Measurements from ENCODE around the gene KCTD12. TPM values are rescaled to one million over a fixed set of nuclear protein-coding genes. Genes with fewer than 3 reads are reported as not detected.

Gene KCTD12
- polyA plus RNA-seq, 3 donors = 30.9 to 67.1 (median 31.2) TPM

DNA sequence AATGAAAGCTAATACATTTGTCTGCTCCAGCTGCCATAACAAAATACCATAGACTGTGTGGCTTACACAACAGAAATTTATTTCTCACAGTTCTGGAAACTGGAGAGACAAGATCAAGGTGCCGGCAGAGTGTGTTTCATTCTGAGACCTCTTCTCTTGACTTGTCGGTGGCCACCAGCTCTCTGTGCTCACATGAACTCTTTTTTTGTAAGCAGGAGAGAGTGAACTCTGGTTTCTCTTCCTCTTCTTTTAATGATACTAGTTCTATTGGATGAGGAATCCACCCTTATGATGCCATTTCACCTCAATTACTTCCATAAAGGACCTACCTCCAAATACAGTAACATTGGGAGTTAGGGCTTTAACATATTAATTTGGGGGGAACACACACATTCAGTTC is 11.7 kb downstream of the KCTD12 start:
- Histone ChIP-seq H3K4me1 (ENCODE audit: control insufficient read depth in 1 of 2, insufficient read depth in 2 of 2, low read length in 2 of 2) (peaks cover 31 to 56% of the 10 kb centered on the region in 2 donors), H3K27me3 (ENCODE audit: control insufficient read depth in 2 of 2, insufficient read depth in 2 of 2, low read length in 2 of 2) (no peaks in the 10 kb centered on the region), H3K4me3 (replicated peaks in 1 of 3; ENCODE audit: low read depth in 2 of 3, low read length in 3 of 3) (peak overlapping the region in 2 of 3 experiments; percentile 27 to 48), H3K9ac (ENCODE audit: insufficient read depth, low read length, poor library complexity, severe bottlenecking) (peak overlapping the region; percentile 25), H3K36me3 (replicated peaks in 1 of 2; ENCODE audit: control insufficient read depth in 1 of 2, insufficient read depth in 2 of 2, low read length in 2 of 2) (no peaks in the 10 kb centered on the region), H3K27ac (ENCODE audit: low read depth in 1 of 2, low read length in 2 of 2) (peak overlapping the region in 1 of 2 donors; percentile 73), H3K4me2 (replicated peaks; ENCODE audit: extremely low read depth, low read length, poor library complexity, severe bottlenecking) (peak overlapping the region; percentile 61), H3K79me2 (ENCODE audit: insufficient read depth, low read length) (peaks cover 21% of the 10 kb centered on the region), H3K9me3 (replicated peaks in 1 of 2; ENCODE audit: control insufficient read depth in 1 of 2, insufficient read depth in 1 of 2, low read length in 2 of 2) (no peaks in the 10 kb centered on the region), H2AFZ (ENCODE audit: insufficient read depth, low read depth, low read length, poor library complexity, severe bottlenecking) (peak overlapping the region; percentile 49), H4K20me1 (ENCODE audit: insufficient read depth, low read length) (no peaks in the 10 kb centered on the region)
- H3K4me3 Mint-ChIP-seq = peak overlapping the region; percentile 52 to 88
- peaks cover 49% of the 10 kb centered on the region for H3K4me1 Mint-ChIP-seq
- peak overlapping the region; percentile 84 to 91 (median 89) for H3K27ac Mint-ChIP-seq
- H3K36me3 Mint-ChIP-seq = peaks cover 11 to 12% of the 10 kb centered on the region in 2 donors
- H3K27me3 Mint-ChIP-seq (ENCODE audit: low read depth in 3 of 3) = no peaks in the 10 kb centered on the region
- DNase-seq = peak; percentile 52 to 75 (median 66)
- no CpG with 5 or more reads among the region's 2 CpGs for WGBS (ENCODE audit: insufficient coverage)
- intact Hi-C loops (cut with micrococcal nuclease) = no loop called here
- TF ChIP-seq, protein P1, sequence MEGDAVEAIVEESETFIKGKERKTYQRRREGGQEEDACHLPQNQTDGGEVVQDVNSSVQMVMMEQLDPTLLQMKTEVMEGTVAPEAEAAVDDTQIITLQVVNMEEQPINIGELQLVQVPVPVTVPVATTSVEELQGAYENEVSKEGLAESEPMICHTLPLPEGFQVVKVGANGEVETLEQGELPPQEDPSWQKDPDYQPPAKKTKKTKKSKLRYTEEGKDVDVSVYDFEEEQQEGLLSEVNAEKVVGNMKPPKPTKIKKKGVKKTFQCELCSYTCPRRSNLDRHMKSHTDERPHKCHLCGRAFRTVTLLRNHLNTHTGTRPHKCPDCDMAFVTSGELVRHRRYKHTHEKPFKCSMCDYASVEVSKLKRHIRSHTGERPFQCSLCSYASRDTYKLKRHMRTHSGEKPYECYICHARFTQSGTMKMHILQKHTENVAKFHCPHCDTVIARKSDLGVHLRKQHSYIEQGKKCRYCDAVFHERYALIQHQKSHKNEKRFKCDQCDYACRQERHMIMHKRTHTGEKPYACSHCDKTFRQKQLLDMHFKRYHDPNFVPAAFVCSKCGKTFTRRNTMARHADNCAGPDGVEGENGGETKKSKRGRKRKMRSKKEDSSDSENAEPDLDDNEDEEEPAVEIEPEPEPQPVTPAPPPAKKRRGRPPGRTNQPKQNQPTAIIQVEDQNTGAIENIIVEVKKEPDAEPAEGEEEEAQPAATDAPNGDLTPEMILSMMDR (IDR thresholded peaks at IDR 0.05) = no peak
- H3K9me3 Mint-ChIP-seq = peaks cover 0 to 2% (median 0%) of the 10 kb centered on the region in 7 donors

DNA sequence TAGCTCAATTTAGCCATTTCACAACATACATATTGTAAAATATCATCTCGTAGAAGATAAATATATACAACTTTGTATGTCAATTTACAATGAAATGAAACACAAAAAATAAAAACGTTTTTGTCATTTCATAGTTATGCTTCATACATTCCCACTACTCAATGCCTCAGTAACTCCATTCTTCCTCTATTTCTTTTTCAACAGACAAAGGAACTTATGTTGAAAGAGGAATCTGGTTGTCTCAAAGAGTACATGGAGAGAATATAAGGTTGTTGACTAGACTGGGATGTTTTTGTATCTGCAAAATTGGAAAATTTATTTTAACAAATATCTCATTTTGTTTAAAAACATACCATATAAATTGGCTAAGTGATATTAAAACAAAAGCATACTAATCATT is 12.8 kb downstream of the KCTD12 start:
- H3K79me2 ChIP-seq (ENCODE audit: insufficient read depth, low read length) = peaks cover 16% of the 10 kb centered on the region
- no peaks in the 10 kb centered on the region for H3K27me3 Mint-ChIP-seq (ENCODE audit: low read depth in 3 of 3)
- intact Hi-C loops (cut with micrococcal nuclease) = no loop called here

More for the DNA sequence above, 12.8 kb downstream of the KCTD12 start:
- no peaks in the 10 kb centered on the region for H3K27me3 ChIP-seq (ENCODE audit: control insufficient read depth in 2 of 2, insufficient read depth in 2 of 2, low read length in 2 of 2)
- Mint-ChIP-seq H3K27ac (peak overlapping the region in 1 of 7 donors; percentile 35), H3K9me3 (peaks cover 0 to 2% (median 0%) of the 10 kb centered on the region in 7 donors), H3K4me1 (peaks cover 40% of the 10 kb centered on the region), H3K36me3 (peaks cover 11 to 12% of the 10 kb centered on the region in 2 donors), H3K4me3 (no peak overlapping the region)
- no peaks in the 10 kb centered on the region for H3K9me3 ChIP-seq (replicated peaks in 1 of 2; ENCODE audit: control insufficient read depth in 1 of 2, insufficient read depth in 1 of 2, low read length in 2 of 2)
- H3K4me1 ChIP-seq (ENCODE audit: control insufficient read depth in 1 of 2, insufficient read depth in 2 of 2, low read length in 2 of 2) = peaks cover 22 to 46% of the 10 kb centered on the region in 2 donors
- DNase-seq = peak in 2 of 3 donors; percentile 29 to 56
- TF ChIP-seq, protein P1 (IDR thresholded peaks at IDR 0.05) = no peak
- no peaks in the 10 kb centered on the region for H4K20me1 ChIP-seq (ENCODE audit: insufficient read depth, low read length)
- no peak overlapping the region for H3K4me3 ChIP-seq (replicated peaks in 1 of 3; ENCODE audit: low read depth in 2 of 3, low read length in 3 of 3)
- H3K36me3 ChIP-seq (replicated peaks in 1 of 2; ENCODE audit: control insufficient read depth in 1 of 2, insufficient read depth in 2 of 2, low read length in 2 of 2) = no peaks in the 10 kb centered on the region
- no peak overlapping the region for H3K4me2 ChIP-seq (replicated peaks; ENCODE audit: extremely low read depth, low read length, poor library complexity, severe bottlenecking)
- H3K27ac ChIP-seq (ENCODE audit: low read depth in 1 of 2, low read length in 2 of 2) = peak overlapping the region in 1 of 2 donors; percentile 73
- H3K9ac ChIP-seq (ENCODE audit: insufficient read depth, low read length, poor library complexity, severe bottlenecking) = no peak overlapping the region
- no CpG with 5 or more reads among the region's 2 CpGs for WGBS (ENCODE audit: insufficient coverage)
- no peak overlapping the region for H2AFZ ChIP-seq (ENCODE audit: insufficient read depth, low read depth, low read length, poor library complexity, severe bottlenecking)
